Astrocyte of the cerebellum (primary cell): Measurements from ENCODE around the gene ZMIZ1.

ENCODE experiments used
- DNase-seq: peaks from one replicate; pipeline ENCODE4 v3.0.0-alpha.2; 2011; ENCODE audit warnings: low read depth
- H3K4me3 ChIP-seq: 2 replicates; pipeline ENCODE4 v1.5.1; 2011; ENCODE audit warnings: mild to moderate bottlenecking, low read depth, low read length, moderate library complexity
- CTCF ChIP-seq: IDR thresholded peaks from 2 replicates; pipeline ENCODE4 v1.5.1; 2012; ENCODE audit warnings: low read length, low read depth, moderate library complexity, mild to moderate bottlenecking; ENCODE audit errors: missing control alignments
- in situ Hi-C: cut with HindIII; loops from 2 replicates; pipeline ENCODE4 v1.10.0; 2017; ENCODE audit warnings: low sequenced_read_pairs

ZMIZ1 gene

GRCh38 chr10:79347226-79347893 is 278.6 kb downstream of the ZMIZ1 start, which contains the start of gene PPIF:
Gene PPIF, plus strand, starts transcription at chr10:79347469. Its CDS starts 80 bp downstream, at chr10:79347549.
- in situ Hi-C loops = no loop called here
- peak; percentile 81 for DNase-seq
- peak; percentile 91 for TF ChIP-seq CTCF
- peak within 1 kb of the TSS; percentile 49 for H3K4me3 ChIP-seq

GRCh38 chr10:79347894-79348639 is 279.3 kb downstream of the ZMIZ1 start:
- peak; percentile 33 for DNase-seq
- in situ Hi-C loops = no loop called here
- H3K4me3 ChIP-seq = peak overlapping the region; percentile 49
- no peak for TF ChIP-seq CTCF

GRCh38 chr10:79348640-79348988 is 279.8 kb downstream of the ZMIZ1 start:
- H3K4me3 ChIP-seq = peak overlapping the region; percentile 49

GRCh38 chr10:79349072-79349491 is 280.3 kb downstream of the ZMIZ1 start:
- H3K4me3 ChIP-seq = no peak overlapping the region
- no peak for DNase-seq
- in situ Hi-C loops = no loop called here

More at GRCh38 chr10:79348640-79348988, 279.8 kb downstream of the ZMIZ1 start:
- DNase-seq = no peak
- TF ChIP-seq CTCF = no peak
- in situ Hi-C loops = no loop called here

GRCh38 chr10:79349766-79350406 is 281.1 kb downstream of the ZMIZ1 start:
- in situ Hi-C loops = loop anchor here (25.0 kb wide), 1 partner anchor 562 kb away; no protein-coding TSS in a partner anchor
- TF ChIP-seq CTCF = no peak
- H3K4me3 ChIP-seq = no peak overlapping the region
- no peak for DNase-seq

More at GRCh38 chr10:79349072-79349491, 280.3 kb downstream of the ZMIZ1 start:
- TF ChIP-seq CTCF = no peak

- no peak for DNase-seq
- no peak for TF ChIP-seq CTCF
- in situ Hi-C loops = loop anchor here (25.0 kb wide), 1 partner anchor 562 kb away; no protein-coding TSS in a partner anchor
- H3K4me3 ChIP-seq = no peak overlapping the region
Observed at GRCh38 chr10:79350407-79351154, 281.8 kb downstream of the ZMIZ1 start.
